ENCODE measurements around the gene SVOP.
"Not testable (repeated sequence)": the region's sequence is repeated elsewhere in the genome, so short reads cannot be mapped to it uniquely, and the experiment has no call there.

Gene SVOP

DNA sequence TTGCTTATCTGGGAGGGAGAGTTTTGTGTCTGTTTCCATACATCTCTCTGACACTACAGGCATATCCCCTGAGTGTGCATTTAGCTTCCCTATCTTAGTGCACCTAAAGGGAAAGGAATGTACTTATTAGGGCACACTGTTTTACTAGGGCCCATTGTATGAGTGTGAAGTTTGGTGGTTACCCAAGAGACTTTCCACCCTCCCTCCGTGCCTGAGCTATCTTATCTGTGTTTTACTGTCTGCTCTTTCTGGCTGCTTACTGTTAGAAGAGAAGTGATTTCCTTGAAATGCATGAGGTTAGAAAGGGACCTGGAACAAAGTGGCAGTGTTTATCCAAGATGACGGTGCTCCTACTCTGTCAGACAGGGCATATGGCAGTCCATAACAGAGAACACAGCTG lies 8.5 kb upstream of the SVOP start:
- no peak for DNase-seq

DNA sequence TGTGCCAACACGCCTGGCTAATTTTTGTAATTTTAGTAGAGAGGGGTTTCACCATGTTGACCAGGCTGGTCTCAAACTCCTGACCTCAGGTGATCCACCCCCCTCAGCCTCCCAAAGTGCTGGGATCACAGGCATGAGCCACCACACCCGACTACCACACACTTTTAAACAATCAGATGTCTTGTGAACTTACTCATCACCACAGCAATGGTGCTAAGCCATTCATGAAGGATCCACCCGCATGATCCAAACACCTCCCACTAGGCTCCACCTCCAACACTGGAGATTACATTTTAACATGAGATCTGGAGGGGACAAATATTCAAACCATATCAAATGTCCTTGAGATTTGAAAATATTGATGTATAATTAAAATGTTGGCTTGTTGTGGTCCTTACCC lies 7.8 kb upstream of the SVOP start:
- DNase-seq = not testable (repeated sequence)

DNA sequence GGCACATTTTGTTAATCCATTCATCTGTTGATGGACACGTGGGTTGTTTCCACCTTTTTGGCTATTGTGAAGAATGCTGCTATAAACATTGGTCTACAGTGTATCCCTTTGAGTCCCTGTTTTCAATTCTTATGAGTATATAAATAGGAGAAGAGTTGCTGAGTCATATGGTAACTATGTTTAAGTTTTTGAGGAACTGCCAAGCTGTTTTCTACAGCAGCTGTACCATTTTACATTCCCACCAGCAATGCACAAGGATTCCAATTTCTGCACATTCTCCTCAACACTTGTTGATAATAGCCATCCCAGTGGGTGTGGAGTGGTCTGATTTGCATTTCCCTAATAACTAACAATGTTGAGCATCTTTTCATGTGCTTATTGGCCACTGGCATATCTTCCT lies 6.9 kb upstream of the SVOP start:
- no peak for DNase-seq

DNA sequence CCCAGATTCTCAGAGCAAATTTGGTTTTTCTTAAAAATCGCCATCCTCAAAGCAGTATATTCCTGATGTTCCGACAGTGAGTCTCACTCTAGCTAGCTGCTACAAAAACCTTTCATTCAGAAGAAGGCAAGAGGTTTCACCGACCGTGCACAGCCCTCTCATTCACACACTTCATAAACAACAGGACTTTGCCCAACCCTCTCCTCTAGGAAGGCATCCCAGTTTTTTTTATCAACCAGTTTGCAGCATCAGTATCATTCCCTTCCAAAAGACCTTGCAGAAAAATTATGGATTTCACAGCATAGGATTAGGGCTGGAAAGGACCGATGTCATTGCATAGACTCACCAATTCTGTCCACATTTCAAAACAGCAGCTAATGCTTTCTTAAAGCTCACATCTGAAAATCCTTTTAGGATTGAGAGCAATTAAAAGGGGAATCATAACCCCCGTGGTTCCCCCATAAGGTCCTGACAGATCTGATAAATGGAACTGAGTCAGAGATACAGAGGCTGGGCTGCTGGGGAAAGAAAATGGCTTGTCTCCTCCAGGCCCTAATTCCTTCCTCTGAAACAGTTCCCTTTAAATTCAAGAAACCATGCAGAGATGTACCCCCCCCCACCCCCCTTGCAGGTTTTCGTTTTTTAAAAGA lies 597 bp downstream of the SVOP start:
- peak; percentile 65 for DNase-seq

DNA sequence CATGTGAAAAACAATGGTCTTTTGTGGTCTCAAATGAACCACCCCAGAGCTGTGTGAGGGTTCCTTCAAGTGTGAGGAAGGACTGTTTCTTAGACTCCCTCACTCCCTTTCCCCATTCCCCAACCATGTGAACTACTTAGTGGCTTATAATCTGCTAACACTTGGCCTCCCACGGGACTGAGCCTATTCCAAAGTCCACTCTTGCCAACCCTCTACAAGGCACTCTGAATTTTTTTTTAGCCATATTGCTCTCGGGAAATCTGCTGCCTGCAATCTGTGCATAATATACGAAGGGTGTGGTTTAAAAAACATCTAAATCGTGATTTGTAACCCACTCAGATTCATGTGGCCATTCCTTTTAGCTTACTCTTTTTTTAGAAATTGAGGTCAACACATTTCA lies 2.6 kb downstream of the SVOP start:
- peak; percentile 7 for DNase-seq

DNA sequence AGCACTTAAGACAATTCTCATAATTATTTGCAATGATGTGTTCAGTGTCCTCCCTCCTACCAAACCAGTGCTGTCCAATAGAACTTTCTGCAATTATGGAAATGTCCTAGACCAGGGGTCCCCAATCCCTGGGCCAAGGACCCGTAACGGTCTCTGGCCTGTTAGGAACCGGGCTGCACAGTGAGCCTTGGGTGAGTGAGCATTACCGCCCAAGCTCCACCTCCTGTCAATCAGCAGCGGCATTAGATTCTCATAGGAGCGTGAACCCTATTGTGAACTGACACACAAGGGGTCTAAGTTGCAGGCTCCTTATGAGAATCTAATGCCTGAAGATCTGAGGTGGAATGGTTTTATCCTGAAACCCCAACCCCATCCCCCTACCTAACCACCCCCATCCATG lies 3.9 kb downstream of the SVOP start:
- no peak for DNase-seq

DNA sequence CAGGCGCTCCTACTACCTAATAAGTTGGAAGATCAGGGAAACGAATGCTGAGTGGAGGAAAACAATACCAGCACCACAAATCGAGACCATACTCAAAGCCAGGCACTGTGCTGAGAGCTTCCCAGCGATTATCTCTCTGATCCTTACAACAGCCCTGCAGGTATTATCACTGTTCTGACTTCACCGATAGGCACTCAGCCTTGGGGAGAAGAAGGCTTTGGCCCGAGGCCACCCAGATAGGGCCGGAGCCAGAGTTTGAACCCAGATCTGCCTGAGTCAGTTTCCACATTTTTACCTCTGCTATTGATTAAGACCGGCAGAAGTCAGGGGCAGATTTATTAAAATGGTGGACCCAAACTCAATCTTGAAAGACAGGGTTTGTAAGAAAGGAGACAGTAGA lies 4.9 kb downstream of the SVOP start:
- no peak for DNase-seq

DNA sequence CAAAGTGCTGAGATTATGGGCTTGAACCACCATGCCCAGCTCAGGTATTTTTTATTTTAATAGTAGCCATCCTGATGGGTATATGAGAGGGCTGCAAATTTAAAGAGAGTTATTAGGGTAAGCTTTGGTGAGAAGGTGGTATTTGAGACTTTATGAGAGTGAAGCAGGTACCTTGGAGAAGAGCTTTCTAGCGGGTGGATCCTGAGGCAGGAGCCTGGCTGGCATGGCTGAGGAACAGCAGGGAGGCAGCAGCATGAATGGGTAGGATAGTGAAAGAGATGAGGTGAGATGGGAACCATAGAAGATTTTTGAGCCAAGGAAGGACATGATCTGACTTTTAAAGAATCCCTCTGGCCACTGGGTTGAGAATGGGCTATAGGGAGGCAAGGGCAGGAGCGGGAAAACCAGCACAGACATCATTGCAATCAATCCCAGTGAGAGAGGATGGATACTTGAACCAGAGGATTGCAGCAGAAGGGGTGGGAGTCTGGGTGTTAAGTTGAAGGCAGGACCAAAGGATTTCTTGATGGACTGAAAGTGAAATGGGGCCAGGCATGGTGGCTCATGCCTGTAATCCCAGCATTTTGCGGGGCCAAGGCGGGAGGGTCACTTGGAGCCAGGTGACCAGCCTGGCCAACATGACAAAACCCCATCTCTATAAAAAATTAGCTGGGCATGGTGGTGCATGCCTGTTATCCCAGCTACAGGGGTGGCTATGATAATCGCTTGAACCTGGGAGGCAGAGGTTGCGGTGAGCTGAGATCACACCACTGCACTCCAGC lies 5.7 kb downstream of the SVOP start:
- no peak for DNase-seq

DNA sequence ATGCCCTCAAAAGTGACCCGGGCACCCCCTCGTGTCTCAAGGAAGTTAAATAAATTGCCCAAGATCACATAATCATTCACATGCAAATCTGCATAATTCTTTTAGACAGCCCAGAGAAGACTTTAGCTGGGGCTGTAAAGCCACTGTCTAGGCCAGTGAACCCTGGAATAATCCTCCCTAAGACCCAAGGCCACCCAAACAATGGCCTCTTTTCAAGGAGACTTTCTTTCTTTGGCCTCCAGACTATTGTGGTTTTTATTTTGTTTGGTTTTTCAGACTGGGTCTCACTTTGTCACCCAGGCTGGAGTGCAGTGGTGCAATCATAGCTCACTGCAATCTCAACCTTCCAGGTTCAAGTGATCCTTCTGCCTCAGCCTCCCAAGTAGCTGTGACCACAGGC lies 10.6 kb downstream of the SVOP start:
- no peak for DNase-seq

DNA sequence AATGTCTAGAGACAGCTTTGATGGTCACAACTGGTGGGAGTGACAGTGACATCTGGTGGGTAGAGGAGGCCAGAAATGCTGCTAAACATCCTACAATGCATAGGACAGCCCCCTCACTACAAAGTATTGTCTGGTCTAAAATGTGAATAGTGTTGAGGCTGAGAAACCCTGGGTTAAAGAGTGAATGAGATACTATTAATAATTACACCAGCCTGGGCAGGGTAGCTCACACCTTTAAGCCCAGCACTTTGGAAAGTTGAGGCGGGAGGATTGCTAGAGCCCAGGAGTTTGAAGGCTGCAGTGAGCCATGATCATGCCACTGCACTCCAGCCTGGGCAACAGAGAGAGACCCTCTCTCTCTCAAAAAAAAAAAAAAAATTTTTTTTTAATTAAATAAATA lies 11.1 kb downstream of the SVOP start:
- DNase-seq = no peak

DNA sequence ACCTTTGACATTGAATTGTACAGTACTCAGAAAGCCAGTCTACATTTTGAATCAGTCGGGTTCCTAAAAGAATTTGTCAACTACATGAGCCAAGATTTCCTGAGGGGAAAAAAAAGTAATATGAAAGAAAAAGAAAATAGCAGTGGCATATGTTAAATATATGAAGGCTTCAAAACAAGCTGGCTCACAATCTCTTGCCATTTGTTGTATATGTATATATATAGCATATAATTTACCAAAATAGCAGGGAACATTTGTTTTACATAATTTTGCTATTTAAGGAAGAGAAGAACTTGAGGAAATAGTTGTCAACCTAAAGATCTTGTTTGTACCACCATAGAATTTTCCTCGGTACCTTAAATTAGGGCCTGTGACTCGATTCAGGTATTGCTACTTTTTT lies 16.9 kb downstream of the SVOP start:
- DNase-seq = no peak

DNA sequence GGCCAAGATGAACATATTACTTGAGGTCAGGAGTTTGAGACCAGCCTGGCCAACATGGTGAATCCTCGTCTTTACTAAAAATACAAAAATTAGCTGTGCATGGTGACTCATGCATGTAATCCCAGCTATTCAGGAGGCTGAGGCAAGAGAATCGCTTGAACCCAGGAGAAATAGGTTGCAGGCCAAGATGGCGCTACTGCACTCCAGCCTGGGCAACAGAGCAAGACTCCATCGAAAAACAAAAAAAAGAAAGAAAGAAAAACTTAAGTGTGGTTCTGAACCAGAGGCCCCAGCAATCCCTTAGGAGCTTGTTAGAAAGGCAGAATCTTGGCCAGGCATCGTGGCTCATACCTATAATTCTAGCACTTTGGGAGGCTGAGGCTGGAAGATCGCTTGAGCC lies 24.5 kb downstream of the SVOP start:
- DNase-seq = no peak

DNA sequence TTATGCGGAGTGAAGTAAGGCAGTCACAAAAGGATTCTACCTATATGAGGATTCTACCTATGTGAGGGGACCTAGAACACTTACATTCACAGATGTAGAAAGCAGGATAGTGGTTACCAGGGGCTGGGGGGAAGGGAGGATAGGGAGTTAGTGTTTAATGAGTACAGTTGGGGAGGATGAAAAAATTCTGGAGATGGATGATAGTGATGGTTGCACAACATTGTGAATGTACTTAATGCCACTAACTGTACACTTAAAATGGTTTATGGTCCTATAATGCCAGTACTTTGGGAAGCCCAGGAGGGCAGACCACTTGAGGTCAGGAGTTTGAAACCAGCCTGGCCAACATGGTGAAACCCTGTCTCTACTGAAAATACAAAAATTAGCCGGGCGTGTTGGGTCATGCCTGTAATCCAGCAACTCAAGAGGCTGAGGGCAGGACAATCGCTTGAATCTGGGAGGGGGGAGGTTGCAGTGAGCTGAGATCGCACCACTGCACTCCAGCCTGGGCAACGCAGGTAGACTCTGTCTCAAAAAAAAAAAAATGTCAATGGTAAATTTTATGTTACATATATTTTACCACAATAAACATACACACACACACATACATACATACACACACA lies 25.4 kb downstream of the SVOP start:
- DNase-seq = peak; percentile 75

DNA sequence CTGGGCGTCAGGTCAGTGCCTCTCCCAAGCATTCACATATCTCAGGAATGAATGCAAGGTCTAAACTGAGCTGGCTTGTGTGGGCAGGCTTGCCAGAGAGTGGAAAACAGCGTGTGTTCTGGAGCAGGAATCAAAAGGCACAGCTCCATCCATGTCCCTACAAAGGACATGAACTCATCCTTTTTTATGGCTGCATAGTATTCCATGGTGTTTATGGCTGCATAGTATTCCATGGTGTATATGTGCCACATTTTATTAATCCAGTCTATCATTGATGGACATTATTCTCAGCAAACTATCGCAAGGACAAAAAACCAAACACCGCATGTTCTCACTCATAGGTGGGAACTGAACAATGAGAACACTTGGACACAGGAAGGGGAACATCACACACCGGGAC lies 30.8 kb downstream of the SVOP start:
- DNase-seq = not testable (repeated sequence)

DNA sequence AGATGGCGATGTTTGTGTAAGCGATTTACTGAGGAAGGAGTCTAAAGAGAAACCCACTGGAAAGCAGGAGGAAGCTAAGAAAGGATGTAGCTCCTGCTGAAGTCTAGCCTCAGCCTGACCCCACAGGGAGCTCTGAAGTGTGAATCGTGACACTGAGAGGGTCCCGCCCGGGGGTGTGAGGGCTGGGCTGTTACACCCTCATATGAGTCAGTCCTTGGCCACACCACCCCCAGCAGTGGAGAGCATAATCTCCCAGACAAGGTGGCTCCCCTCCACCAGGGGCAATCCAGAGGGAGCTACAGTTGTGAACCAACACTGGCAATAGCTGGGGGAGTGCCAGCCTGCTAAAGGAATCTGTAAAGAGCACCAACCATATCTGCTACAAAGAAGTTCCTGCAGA lies 31.5 kb downstream of the SVOP start:
- DNase-seq = no peak

DNA sequence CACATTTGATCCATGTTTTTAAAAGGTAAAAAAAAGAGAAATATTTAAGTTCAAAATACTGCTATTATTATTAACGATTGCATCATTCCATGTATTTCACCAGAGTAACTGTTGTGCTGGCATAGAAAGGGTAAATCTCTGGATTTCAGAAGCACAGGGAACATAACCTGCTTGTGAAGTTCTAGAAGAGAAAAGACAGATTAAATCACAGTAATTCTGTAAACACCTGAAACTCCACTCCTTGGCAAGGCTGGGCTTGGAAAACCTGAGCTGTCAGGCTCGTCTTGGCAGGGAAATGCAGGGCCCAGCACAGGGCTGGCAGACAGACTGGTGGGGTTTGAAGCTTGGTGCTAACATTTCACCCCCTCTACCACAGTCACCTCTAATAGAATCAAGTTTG lies 35.1 kb downstream of the SVOP start:
- DNase-seq = no peak

DNA sequence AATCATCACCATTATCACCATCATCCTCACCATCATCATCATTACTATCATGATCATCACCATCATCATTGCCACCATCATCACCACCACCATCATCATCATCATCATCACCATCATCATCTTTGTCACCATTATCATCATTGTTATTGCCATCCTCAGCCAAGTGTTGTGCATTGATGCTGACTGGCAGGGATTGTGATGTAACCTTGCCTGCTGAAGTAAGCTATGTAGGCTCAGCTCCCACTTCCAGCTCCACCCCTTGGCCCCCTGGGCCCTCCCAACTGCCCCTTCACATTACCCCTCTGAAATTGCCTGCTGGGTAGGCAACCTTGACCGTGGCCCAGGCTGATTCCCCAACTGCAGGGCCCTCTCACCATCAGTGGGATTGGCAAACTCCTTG lies 37.6 kb downstream of the SVOP start:
- no peak for DNase-seq

DNA sequence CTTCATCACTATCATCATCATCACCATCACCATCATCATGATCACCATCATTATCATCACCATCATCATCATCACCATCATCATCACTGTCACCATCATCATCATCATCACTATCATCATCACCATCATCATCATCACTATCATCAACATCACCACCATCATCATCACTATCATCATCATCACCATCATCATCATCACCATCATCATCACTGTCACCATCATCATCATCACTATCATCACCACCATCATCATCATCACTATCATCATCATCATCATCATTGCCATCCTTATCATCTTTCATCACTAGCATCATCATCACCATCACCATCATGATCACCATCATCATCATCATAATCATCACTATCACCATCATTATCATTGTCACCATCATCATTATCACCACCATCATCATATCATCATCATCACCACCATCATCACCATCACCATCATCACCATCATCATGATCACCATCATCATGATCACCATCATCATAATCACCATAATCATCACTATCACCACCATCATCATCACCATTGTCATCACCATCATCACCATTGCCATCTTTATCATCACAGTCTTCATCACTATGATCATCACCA lies 38.1 kb downstream of the SVOP start:
- no peak for DNase-seq

DNA sequence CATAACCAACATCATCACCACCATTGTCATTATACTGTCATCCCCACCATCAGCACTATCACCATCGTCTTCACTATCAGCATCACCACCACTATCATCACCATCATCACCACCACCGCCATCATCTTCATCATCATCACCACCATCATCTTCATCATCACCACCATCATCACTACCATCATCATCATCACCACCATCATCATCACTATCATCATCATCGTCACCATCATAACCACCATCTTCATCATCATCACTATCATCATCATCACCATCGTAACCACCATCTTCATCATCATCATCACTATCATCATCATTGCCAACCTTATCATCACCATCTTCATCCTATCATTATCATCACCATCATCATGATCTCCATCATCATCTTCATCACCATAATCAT lies 39.0 kb downstream of the SVOP start:
- DNase-seq = no peak

DNA sequence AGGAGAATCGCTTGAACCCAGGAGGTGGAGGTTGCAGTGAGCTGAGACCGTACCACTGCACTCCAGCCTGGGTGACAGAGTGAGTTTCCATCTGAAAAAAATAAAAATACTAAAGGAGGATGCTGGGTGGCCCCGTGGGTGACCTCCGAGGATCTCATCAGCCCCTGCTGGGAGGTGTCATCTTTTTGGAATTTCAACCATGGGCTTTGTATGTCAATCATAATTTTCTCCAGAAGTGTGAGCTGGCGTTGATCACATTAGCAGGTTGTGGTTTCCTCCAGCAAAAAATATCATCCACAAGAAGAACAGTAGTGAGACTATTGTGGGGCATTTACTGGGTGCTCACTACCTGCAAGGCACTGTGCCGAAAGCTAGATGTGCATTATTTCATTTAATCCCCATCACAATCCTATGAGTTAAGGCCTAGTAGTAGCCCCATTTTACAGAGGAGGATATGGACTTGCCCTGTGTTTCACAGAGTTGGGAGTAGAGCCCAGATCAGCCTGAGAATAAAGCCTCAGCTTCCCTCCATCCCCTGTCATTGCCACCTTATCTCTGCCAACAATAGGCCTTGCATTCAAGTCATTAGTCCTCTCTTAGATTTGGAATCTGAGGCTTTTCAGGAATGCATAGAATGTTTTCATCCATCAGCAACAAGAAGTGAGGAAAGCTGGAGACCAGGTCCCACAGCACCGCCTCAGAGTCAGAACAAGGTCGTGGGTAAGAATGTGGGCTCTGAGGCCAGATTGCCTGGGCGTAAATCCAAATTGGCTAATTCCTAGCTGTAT lies 39.8 kb downstream of the SVOP start:
- DNase-seq = no peak

DNA sequence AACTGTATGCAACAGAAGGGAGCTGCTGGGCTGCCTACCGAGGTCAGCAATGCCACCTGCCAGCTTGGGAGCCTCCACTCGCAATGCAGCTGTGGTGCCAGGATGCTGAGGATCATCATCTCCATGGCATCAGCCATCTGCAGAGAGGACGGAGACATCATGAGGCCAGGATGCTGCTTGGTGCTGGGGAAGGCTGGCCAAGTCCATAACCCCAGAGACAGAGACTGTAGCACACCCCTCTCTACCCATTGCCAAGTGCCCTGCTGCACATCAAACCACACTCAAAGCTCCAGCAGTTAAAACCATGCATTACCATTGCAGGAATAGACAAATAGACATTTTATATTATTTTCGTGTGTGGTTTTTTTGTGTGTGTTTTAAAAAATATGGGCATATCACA lies 43.5 kb downstream of the SVOP start:
- no peak for DNase-seq

DNA sequence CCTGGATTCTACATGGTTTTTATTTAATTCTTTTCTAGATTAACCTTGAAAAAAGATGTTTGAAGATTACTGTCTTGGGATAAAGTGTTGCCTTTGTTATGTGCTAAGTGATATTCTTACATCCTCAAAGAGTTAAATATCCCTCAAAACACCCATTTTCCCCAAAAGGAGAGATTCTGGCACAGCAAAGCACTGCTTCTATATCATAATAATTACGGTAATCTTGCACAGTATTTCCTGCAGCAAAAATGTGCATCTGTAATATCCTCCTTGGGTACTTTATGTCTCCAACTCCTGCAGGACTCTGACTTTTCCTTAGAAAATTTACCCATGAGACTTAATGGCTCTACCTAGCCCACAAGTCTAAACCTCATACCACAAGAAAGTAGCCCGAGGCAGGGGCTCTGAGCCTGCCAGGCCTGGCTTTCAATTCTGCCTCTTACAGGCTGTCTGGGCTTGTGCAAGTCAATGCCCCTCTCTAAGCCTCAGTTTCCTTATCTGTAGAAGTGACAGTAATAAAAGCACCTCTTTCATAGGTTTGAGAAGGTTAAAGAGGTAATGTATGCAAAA lies 45.8 kb downstream of the SVOP start:
- DNase-seq = no peak

DNA sequence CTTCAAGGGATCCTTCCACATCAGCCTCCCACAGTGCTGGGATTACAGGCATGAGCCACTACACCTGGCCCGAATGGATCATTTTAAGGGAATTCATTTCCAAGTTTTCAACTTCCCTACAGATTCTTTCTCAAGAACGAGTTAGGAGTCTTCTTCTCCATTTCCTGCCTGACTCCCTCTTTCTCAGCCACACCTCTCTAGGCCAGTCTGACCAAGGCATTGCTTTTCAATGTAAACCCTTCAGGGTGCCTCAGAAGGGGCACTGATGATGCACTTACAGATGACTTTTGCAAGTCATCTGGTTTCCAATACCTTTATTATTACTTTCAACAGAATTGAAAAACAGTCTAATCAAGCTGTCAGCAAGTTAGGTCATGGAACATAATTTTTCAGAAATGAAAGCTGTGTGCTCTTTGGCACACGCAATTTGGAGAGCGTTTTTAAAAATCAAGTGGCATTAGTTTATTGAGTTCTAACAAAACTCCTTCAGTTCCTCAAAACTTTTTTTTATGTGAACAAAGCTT lies 47.2 kb downstream of the SVOP start:
- DNase-seq = no peak
